ENCODE measurements around the gene PROSER2.

The PROSER2 gene

DNA sequence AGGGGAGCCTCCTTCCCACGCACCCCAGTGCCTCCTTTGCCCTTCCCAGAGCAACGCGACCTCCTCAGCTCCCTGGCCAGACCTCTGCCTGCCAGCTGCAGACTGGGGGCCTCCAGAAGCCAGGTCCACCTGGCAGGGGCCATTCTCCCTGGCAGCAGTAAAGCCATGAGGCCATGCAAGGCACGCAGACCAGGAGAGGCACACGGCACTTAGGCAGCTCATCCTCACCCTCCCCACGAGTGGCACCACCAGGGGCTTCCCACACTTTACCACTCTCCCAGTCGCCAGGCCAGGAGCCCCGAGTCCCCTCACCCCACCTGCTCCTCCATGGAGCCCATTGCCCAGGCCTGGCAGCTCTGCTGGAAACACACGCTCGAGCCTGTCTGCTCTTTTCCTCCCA is 85.4 kb downstream of the PROSER2 start:
- DNase-seq (ENCODE audit: low read depth in 2 of 2): no peak

DNA sequence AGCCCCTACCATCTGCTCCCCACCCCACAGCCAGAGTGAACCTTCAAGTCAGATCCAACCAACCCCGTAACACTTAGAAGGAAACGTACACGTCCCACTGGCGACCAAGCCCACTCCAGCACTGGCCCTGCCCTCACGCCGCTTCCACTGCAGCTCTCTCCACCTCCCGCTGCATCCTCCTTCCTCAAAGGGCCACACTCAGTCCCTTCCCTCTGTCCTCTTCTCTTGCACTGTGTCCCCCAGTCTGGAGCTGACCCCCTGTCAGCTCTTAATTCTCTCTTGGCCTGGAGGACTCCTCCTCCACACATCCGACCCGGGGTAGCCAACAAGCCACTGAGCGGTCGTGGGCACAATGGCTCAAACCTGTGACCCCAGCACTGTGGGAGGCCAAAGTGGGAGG is 85.8 kb downstream of the PROSER2 start:
- no peak for DNase-seq (ENCODE audit: low read depth in 2 of 2)

DNA sequence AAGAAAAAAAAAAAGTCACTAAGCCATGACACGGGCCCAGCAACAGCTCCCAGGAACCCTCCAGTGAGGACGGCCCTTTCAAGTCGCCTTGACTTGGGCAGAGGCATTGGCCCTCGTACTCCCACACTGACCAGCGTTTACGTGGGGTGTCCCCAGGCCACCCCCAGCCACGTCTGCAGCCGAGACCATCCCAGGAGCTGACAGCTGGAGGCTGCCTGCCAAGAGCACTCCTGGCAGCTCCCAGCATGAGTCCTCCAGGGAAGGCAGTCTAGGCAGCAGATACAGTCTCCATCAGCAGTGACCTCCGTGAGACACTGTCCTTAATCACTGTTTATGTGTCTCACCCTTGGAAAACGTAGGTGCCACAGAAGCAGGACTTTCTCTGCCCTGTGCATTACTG is 86.5 kb downstream of the PROSER2 start:
- no peak for DNase-seq (ENCODE audit: low read depth in 2 of 2)

DNA sequence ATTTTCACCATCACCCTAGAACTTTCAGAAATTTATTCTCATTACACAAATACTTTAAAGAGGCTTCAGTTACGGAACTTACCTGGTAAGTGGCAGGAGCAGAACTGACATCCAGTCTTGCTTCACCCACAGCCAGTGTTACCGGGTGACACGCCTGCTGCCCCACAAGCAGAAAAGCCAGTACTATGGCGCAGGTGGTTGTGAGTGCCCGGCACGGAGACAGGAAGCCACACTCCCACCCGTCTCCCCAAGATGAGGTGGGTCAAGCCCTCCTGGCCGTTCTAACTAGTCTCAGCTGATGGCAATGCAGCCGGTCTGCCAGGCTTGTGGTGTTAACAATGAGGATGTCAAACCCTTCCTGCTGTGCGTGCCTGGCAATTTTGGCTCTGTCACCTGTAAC is 86.9 kb downstream of the PROSER2 start:
- no peak for DNase-seq (ENCODE audit: low read depth in 2 of 2)

DNA sequence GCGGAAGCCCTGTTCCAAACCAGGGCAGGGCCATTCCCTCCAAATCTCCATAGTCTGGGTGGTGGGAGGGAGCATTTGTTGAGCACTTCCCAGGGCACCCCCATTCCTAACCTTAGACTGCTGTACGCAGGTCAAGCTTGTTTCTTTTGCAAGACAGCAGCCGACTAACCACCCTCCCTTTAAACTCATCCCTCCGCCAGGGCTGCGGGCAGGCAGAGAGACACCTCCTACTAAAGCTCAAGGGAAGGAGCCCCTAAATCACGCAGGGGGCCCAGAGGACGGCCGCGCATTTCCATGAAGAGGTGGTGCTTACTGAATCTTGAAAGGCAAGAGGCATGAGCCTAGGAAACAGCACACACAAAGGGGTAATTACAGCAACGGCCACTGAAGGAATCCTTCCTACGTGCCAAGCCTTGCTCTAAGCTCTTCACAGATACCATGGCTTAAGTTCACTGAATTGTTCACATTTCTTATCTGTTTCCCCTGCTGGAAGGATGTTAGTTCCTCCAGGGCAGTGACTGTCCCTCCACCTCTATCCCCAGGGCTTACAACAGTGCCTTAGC is 90.0 kb downstream of the PROSER2 start:
- no peak for DNase-seq (ENCODE audit: low read depth in 2 of 2)

DNA sequence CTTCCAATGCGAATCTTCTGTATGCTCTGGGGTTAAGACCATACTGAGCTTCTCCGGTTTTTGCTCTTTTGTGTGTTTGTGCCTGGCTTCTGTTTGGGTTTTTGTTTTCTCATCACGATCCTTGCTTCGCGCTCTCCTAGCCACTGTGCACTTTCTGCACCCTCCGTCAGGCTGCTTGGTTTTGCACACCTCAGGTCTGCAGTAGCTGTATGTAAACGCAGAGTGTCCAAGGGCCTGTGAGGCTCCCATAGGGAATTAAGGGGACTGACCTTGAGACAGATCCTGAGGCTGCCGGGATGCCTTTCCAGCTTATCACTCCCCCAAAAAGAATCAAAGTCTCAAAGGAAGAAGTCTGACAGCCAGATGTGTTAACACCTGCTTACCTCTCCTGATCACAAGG is 95.2 kb downstream of the PROSER2 start:
- no peak for DNase-seq (ENCODE audit: low read depth in 2 of 2)

DNA sequence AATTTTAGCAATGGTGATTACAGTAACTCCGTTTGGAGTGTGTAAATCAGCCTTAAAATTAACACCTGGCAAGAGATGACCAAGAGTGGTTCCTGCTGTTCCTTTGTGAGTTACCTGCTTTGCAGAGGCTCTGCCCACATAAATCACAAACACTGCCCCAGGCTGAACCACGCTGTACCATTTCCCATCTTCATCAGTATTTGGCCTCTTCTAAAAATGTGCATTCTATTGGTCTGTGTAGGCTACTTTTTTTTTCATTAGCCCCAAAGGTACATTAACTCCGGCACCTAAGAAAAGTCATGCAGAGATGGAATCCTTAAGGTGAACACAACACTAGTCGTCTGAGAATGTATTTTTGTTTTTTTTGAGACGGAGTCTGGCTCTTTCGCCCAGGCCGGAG is 96.1 kb downstream of the PROSER2 start:
- DNase-seq (ENCODE audit: low read depth in 2 of 2): no peak
